Heart left ventricle (tissue), 13 donors: ENCODE results near the gene U2AF1.
"Not testable (repeated sequence)": the region's sequence is repeated elsewhere in the genome, so short reads cannot be mapped to it uniquely, and the experiment has no call there.

Experiments used
- CTCF ChIP-seq, 12 donors: fragments of 200-600 bp; sonication (generic) in 4 of 12; IDR thresholded peaks; one replicate each; pipeline versions ENCODE4 v1.5.0 to v1.8.0; 2018 to 2022; ENCODE audit warnings: antibody characterized with exemption in 12 of 12, mild to moderate bottlenecking in 5 of 12
- POLR2A ChIP-seq, 2 donors: fragments of 450-650 bp; IDR thresholded peaks; one replicate each; pipeline ENCODE4 v1.6.1; 2017; ENCODE audit warnings: antibody characterized with exemption in 2 of 2, mild to moderate bottlenecking in 2 of 2, moderate library complexity in 2 of 2
- donor health status: ischemic (EF 13 %, LVEDD 7.1; RV severe dilation, severe dysfunction).
- donor health status: DM: no; HTN: yes; CAD: no.
- donor health status: DM: no; HTN: no; CAD: no.
- donor health status: ischemic (EF 25% LVEDD 6.9; RV normal size, moderate dysfunction).
- donor health status: ischemic (EF 25% LVEDD 5.7; RV mildly dilated, moderate dysfunction).
- donor health status: ischemic (EF 35%, LVEDD 5.7; RV mildly dilated, moderate dysfunction).
- donor health status: nonischemic (EF 11% LVEDD 7.7; RV severe dilation, severe dysfunction).
- donor health status: DM: yes; HTN: yes; CAD: no.
- donor health status: PGD.
- donor health status: ischemic (EF 29% LVEDD 5.4; RV normal size, mild dysfunction).
- donor health status: nonischemic (EF 23%, LVEDD 6.1; RV moderate dilation, normal function).

DNA sequence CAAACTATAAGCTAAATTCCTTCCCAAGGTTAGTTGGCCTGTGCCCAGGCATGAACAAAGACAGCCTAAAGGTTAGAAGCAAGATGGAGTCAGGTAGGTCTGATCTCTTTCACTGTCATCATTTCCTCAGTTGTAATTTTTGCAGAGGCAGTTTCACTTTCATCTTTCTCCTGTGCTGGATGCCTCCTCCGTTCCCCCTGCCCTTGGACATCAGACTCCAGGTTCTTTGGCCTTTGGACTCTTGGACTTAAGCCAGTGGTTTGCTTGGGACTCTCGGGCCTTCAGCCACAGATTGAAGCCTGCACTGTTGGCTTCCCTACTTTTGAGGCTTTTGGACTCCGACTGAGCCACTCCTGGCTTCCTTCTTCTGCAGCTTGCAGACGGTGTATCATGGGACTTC is 8.6 kb upstream of the U2AF1 start:
- not testable (repeated sequence) for TF ChIP-seq POLR2A, CTCF (IDR thresholded peaks at IDR 0.05)
